DMS53 (cell line): ENCODE results near the gene ECHDC3.
A peak's percentile ranks its signal among the peaks of the same experiment; 100 is the strongest.
"Not testable (repeated sequence)": the region's sequence is repeated elsewhere in the genome, so short reads cannot be mapped to it uniquely, and the experiment has no call there.

ENCODE experiments used
- DNase-seq: peaks from one replicate; lab custom pipeline; 2025; lab: John Stamatoyannopoulos, UW

The ECHDC3 gene, protein sequence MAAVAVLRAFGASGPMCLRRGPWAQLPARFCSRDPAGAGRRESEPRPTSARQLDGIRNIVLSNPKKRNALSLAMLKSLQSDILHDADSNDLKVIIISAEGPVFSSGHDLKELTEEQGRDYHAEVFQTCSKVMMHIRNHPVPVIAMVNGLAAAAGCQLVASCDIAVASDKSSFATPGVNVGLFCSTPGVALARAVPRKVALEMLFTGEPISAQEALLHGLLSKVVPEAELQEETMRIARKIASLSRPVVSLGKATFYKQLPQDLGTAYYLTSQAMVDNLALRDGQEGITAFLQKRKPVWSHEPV

DNA sequence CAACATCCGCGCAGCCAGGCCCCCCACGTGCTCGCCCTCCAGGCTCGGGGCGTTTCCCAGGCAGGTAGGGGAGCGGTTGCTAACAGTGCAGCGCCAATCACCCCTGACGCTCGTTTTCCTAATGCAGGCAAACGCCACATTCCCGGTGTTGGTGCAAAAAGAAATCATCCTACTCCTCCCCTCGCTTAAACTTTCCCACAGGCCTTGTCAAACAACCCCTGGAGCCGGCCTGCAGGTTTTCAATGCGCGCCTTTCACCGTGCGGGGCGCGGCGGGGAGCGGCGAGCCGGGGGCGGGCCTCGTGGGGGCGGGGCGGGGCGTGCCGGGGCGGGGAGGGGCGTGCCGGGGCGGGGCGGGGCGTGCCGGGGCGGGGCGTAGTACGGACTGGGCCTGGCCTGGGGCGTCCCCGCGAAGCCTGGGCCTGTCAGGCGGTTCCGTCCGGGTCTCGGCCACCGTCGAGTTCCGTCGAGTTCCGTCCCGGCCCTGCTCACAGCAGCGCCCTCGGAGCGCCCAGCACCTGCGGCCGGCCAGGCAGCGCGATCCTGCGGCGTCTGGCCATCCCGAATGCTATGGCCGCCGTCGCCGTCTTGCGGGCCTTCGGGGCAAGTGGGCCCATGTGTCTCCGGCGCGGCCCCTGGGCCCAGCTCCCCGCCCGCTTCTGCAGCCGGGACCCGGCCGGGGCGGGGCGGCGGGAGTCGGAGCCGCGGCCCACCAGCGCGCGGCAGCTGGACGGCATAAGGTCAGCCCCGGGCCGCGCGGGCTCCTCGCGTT lies at the start of gene ECHDC3:
Gene ECHDC3, plus strand, starts transcription at position 374 of the 770 bp plus-strand sequence. Its CDS starts 195 bp downstream, at position 569.
- DNase-seq, result peak; percentile 68

DNA sequence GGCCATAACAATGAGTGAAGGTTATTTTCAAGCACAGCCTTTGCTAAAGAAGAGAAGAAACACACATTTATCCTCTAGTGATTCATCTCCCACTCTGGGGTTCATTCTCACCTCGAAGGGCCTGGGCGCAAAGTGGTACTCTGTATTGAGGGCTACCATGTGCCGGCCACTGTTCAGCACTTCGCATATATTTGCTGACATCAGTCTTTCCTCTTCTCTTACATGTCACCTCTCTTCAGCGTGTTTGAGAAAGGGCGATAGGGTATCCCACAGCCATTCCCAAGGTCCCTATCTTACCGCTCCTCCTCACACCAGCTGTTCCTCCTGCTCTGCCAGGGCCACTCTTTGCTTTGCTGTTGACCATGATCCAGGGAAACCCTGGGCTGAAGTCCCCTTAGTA lies 48.8 kb upstream of the ECHDC3 start:
- DNase-seq, result no peak

DNA sequence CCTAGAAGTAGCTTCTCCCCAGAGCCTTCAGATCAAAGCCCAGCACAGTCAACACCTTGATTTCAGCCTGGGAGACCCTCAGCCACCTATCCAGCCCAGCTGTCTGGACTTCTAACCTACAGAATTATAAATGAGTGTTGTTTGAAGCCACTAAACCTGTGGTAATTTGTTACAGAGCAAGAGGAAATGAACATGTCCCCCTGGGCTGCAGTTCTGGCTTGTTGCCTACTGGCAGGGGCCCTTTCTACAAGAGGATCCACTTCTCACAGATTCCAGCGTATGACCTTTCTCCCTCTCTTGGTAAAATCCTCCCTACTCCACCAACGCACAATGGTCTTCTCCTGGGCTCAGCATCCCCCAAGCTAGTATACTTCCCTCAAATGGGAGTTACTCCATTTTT lies 46.4 kb upstream of the ECHDC3 start:
- DNase-seq, result no peak

DNA sequence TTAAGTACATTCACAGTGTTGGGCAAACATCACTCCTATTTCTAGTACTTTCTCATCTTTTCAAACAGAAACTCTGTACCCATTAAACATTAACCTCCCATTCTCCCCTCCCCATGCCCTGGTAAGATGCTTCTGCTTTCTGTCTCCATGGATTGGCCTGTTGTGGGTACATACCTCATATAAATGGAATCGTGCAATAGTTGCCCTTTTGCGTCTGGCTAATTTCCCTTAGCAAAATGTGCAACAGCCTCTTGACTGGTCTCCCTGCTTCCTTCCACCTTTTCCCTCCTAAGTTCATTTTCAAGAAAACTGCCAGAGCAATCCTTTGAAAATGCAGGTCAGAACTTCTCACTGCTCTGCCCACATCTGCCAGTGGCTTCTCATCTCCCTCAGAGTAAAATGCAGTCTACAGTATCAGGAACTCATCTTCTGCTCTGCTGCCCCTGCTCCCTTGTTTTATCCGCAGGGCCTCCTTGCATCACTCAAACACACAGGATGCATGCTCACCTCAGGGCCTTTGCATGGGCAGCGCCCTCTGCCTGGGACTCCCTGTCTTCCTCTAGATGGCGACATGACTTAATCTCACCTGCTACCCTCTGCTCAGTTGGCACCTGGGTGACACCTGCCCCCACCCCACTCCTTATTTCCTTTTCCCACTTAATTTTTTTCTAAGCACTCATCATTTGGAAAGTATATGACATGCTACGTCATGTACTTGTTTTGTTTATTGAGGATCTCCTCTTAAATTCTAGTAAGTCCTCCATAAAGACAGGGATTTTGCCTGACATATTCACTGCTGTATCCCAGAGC lies 44.3 kb upstream of the ECHDC3 start:
- peak; percentile 93 for DNase-seq

DNA sequence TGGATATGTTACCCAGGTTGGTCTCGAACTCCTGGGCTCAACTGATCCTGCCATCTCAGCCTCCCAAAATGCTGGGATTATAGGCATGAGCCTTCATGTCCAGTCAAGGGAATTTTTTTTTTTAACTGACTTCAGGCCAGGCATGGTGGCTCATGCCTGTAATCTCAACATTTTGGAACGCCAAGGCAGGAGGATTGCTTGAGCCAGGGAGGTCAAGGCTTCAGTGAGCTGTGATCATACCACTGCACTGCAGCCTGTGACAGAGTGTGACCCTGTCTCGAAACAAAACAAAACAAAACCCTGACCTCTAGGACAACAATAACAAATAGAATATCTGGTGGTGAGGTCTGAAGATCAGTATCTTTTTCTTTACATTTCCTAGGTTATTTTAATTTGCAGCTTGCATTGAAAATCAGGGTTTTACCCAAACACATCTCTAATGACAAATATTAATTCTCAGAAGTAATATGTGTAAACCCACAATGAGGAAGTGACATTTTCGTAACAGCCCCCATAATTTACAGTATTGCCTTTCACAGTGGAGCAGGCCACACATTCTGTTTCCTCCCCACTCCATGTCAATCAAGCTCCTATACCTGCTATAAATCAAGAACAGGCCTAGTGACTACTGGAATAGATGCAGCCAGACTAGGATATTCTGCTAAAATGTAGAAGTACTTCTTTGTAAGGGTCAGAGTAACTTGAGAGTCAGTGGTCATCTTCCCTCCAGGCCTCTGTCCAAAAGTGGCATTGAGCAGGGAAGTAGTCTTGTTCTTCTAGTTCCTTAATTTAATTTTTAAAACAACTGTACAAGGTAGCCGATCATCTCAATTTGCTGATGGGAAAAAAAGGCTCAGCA lies 43.3 kb upstream of the ECHDC3 start:
- no peak for DNase-seq

DNA sequence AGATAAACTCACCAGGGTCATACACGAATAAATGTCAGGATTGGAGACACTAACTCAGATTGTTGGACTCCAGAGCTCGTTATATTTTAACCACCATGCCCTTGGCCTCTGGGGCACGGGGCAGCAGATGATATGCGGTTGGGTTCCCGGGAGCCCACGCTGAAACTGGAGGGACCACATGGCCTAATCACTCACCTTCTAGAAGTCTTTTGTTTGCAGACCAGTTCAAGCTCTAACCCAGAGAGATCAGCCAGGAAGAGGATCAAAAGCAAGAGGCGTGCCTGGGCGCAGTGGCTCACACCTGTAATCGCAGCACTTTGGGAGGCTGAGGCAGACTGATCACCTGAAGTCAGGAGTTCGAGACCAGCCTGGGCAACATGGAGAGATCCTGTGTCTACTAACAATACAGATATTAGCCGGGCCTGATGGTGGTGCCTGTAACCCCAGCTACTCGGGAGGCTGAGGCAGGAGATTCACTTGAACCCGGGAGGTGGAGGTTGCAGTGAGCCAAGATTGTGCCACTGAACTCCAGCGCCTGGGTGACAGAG lies 42.6 kb upstream of the ECHDC3 start:
- DNase-seq, result no peak

DNA sequence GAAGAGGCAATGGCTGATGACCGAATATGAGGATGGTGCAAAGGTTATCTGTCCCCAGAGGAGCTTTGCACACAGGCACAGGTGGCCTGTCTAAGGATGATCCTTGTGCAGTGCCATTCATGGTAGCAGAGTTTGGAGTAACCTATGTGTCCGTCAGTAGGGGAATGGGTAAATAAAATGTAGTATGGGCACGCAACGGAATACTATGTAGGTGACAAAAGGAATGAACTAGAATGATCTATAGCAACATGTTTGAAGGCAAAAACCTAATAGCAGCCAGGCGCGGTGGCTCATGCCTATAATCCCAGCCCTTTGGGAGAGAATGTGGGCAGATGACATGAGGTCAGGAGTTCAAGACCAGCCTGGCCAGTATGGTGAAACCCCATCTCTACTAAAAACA lies 41.6 kb upstream of the ECHDC3 start:
- no peak for DNase-seq

DNA sequence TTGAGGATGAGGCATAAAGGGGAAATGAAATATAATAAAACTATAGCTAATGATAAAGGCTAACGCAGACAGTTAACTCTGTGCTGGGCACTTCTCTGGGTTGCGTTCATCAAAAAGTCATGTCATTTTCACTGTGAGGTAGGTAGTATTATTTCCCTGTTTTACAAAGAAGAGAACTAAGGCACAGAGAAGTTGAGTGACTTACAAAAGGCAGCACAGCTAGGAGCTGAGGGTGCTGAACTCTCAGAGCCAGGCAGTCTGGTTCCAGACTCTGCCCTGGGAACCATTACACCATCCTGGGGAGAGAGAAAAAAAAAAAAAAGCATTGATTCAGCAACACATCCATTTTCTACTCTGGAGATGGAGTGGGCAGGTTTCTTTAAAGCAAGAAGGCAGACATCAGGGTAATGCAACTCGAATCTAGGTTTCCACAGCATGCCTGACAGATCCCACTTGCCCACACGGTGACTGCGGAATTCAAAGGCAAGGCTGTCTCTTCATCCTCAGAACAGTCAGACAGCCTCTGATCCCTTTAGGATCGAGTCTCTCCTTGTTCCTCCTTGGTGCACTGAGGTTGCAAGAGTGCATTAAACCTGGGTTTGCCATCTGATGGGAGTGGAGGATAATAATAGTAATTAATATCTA lies 40.6 kb upstream of the ECHDC3 start:
- DNase-seq, result no peak

DNA sequence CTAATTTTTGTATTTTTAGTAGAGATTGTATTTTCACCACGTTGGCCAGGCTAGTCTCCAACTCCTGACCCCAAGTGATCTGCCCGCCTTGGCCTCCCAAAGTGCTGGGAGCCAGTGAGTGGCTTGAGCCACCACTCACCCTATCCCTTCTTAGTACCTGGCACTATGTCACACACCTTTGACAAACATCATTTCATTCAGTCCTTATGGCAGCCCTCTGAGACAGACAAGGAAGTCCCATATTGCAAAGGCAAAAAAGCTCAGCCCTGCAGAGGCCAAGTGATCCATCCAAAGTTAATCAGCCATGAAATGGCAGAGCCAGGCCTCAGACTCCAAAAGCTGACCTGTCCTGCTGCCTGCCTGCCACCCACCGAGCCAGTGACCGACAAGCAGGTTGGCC lies 39.9 kb upstream of the ECHDC3 start:
- DNase-seq, result no peak

DNA sequence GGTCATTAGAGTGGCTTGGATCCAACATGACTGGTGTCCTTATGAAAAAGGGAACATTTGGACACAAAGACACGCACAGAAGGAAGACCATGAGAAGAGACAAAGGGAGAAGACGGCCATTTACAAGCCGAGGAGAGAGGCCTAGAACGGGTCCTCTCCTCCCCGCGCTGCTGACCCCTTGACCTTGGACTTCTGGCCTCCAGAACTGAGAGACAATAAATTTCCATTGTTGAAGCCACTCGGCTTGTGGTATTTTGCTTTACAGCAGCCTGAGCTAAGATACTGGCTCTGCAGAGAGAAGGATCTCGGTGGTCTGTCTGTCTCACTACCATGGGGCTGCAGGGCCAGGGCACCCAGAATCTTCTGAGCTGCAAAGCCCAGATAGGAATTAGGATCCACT lies 38.1 kb upstream of the ECHDC3 start:
- DNase-seq, result no peak

DNA sequence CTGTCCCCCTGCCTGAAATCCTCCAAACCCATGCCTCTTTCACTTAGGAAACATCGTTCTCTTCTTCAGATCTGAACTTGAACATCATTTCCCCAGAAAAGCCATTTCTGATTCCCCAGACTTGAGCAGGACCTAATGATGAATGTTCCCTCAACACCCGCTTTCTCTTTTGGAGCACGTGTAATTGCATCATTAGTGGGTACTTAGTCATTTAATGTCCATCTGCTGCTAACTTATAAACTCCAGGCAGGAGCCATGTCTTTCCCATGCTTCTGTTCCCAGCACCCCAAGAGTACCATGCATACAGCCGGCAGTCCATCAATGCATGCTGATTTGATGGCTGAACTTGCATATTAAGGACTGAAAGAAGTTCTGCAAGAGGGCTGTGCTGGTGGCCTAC lies 36.5 kb upstream of the ECHDC3 start:
- DNase-seq, result no peak

DNA sequence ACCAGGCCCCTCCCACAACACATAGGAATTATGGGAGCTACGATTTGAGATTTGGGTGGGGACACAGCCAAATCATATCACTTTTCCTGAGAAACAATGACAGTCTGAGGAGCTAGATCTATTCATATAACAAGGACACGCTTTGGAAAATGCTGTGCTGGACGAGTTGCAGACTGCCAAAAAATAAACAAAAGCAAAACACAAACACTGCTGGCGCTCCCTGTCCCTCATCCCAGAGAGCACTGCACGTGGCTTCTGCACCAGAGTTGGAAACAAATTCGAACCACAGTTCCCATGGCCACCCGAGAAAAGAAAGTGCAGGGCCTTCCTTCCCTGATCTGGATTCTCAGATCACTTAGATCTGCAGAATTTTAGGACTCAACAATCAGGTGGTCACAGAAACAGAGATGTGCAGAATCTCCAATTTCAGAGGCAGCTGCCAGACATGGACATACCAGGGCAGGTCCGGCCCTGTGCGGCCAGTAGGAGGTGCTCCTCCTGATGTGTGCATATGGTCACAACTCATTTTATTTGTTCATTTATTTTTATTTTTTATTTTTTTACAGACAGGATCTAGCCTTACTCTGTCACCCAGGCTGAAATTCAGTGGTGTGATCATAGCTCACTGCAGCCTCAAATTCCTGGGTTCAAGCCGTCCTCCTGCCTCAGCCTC lies 35.2 kb upstream of the ECHDC3 start:
- no peak for DNase-seq

DNA sequence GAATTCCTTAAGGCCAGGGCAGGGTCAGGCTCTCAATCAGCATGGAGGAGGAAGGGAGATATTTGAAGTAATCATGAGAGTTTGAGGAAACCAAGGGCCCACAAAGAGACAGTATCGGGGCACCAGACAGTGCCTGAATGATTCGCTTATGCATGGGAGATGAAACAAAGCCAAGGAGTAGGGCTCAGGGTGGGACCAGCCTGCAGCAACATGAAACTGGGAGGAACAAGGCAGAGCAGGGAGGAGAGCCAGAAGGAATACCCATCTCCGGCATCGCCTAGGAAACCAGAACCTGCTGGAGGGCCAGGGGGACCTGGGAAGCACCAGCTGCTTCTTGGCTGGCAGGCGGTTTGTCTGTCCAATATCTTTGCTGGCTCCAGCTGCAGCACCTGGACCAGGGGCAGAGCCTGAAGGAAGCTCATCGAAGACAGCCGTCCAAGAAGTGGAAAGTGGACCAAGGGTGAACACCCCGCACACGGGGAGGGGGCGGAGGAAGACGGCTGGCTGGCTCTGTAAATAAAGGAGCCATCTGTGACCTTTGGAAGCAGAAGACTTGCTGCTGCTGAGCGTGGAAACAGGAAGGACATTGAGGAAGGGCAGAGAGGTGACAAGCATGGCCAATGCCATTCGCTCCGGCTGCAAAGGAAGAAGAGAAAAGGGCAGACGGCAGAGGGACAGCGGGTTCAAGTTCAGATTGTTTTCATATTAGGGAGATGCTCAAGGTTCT lies 34.4 kb upstream of the ECHDC3 start:
- DNase-seq, result no peak

DNA sequence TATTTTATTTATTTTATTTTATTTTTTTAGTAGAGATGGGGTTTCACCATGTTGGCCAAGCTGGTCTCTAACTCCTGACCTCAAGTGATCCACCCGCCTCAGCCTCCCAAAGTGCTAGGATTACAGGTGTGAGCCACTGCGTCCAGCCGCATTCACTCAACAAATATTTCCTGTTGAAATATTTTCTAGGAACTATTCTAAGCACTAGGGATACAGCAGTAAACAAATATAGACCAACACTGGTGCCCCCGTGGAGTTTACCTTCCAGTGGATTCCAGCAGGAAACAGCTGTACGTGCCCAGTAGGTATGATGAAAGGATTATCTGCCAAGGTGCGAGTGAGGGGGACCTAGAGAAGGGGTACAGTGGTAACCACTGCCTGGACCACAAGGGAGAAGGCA lies 33.4 kb upstream of the ECHDC3 start:
- DNase-seq, result not testable (repeated sequence)

DNA sequence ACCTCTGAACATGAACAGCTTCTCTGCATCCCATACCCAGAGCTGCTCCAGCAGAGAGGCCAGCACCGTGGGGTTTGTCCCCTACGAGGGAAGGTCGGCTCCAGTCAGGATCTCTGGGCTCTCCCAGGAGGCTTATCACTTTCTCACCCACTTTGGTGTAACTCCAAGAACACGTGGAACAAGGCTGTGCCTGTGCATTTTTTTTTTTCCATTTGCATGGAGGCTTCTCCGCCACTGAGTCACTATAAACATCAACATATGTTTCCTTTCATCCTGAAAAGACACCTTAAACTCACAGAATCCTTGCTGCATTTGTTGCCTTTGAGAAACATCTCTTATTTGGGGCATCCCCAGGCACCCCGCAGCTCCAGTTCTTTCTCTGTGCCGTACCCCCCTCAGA lies 29.4 kb upstream of the ECHDC3 start:
- DNase-seq, result no peak

DNA sequence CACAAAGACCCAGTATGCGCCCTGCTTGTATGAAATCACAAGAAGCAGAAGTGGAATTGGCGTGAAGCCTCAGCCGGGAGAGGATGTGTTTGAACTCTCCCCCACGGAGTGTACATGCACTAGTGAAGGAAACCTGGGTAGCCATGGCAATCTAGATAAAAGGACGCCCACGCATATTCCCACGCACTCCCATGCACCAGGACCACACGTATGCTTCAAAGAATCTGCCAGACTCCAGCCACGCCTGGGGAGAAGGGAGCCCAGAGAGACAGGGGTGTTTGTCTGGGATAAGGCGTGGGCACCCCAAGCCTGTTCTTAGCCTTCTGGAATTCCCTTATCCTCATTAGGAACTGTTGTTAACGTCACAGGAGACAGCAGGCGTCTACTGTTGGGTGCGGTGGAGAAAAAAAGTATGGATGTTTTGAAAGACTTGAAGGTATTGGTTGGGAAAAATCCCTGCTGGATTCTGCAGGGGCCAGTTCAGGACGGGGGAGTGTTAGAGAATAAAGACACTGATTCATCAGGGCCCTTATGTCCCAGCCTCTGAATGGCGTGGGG lies 28.9 kb upstream of the ECHDC3 start:
- DNase-seq, result no peak

DNA sequence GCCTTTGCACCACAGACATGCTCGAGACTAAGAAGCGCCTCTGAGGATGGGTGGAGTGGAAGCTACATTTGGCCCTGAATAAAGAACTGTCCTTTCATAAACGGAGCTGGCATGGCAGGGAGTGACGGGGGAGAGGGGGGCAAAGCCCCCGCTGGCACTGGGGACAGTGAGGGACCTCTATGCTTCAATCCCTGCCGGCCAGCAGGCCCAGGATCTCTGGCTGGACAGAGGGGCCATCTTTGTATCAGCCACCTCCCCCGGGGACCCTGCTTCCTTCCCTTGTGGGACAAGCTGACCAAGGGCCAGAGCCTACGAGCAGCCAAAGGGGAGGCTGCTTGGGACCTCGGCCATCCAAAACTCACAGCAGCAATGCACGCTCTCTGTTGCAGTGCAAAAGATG lies 28.2 kb upstream of the ECHDC3 start:
- DNase-seq, result no peak

DNA sequence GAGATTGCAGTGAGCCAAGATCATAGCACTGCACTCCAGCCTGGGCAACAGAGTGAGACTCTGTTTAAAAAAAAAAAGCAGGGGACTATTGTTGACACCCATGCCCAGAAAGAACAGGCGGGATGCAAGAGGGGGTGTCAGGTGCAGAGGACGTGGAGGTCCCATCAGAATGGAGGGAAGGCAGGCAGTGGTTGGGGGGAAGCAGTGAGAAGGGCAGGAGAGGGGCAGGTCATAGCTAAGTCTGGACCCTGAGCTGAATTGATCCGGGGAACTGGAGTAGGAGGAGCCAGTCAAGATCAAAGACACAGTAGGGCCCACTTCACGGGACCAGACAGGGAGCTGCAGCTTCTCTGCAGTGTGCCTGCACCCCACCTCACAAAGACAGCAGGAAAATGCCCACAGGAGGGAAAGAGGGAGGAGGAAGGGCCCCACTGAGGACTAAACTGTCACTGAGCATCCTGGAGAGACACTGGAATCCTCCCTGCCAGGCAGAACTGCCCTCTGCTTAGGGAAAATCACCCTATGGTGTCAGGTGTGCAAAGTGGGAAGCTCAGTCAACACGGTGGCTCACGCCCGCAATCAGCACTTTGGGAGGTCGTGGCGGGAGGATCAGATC lies 27.3 kb upstream of the ECHDC3 start:
- no peak for DNase-seq
